Tibial nerve (tissue), 4 donors: ENCODE data around the gene MDFI. TPM values are rescaled to one million over a fixed set of nuclear protein-coding genes. Genes with fewer than 3 reads are reported as not detected.
A peak's percentile ranks its signal among the peaks of the same experiment; 100 is the strongest.

Experiments
- DNase-seq, 2 donors: peaks; one replicate each; pipeline ENCODE4 v3.0.0-alpha.2; 2019; ENCODE audit warnings: low spot score in 2 of 2
- H3K27ac ChIP-seq, 4 donors: fragments of 200-600 bp; sonication (generic) in 3 of 4; one replicate each; pipeline ENCODE4 v1.5.1; 2017 to 2019; ENCODE audit warnings: mild to moderate bottlenecking in 1 of 4
- H3K27me3 ChIP-seq, 2 donors: fragments of 200-600 bp; sonication (generic) in 1 of 2; one replicate each; pipeline versions ENCODE4 v1.5.1 to v1.6.0; 2017 to 2019
- H3K36me3 ChIP-seq, 3 donors: fragments of 200-600 bp; sonication (generic); one replicate each; pipeline ENCODE4 v1.5.1; 2018 to 2019
- H3K4me1 ChIP-seq, 4 donors: fragments of 200-600 bp; sonication (generic) in 3 of 4; one replicate each; pipeline ENCODE4 v1.5.1; 2017 to 2019
- H3K4me3 ChIP-seq, 4 donors: fragments of 200-600 bp; sonication (generic) in 3 of 4; one replicate each; pipeline ENCODE4 v1.5.1; 2017 to 2019; ENCODE audit warnings: mild to moderate bottlenecking in 1 of 4, moderate library complexity in 1 of 4
- H3K9me3 ChIP-seq, 4 donors: fragments of 200-600 bp; sonication (generic) in 3 of 4; one replicate each; pipeline ENCODE4 v1.5.1; 2017 to 2019
- CTCF ChIP-seq, 5 experiments: fragments of 200-600 bp in 3 of 5; fragments of 450-650 bp in 2 of 5; sonication (generic) in 3 of 5; IDR thresholded peaks; one replicate each; pipeline ENCODE4 v1.5.1; 2016 to 2019; ENCODE audit warnings: antibody characterized with exemption in 5 of 5, mild to moderate bottlenecking in 3 of 5, moderate library complexity in 2 of 5
- EP300 ChIP-seq, 2 donors: sonication (generic); formaldehyde crosslinking; IDR thresholded peaks; one replicate each; pipeline ENCODE4 v1.6.1; 2017; ENCODE audit warnings: antibody characterized with exemption in 2 of 2, mild to moderate bottlenecking in 1 of 2
- POLR2A ChIP-seq, 2 donors: fragments of 450-650 bp; IDR thresholded peaks; one replicate each; pipeline ENCODE4 v1.6.1; 2017; ENCODE audit warnings: antibody characterized with exemption in 2 of 2, mild to moderate bottlenecking in 2 of 2, moderate library complexity in 2 of 2
- WGBS, 2 donors: methylation state at CpG; one replicate each; pipeline ENCODE4 v1.1.5; 2018; 5-methylcytosine and 5-hydroxymethylcytosine counted together
- total RNA-seq, 4 donors: library from RNA; depleted of rRNA; stranded (reverse); fragments of >200 nt; gene quantifications; one replicate each; pipeline ENCODE4 v1.1.0, GENCODE V29; 2016

The MDFI gene
- total RNA-seq, 4 donors from 2014 or later = 13.5 to 31.8 (median 20.7) TPM

- peaks cover 0 to 46% (median 9%) of the 10 kb centered on the region in 4 donors for H3K4me1 ChIP-seq
- H3K9me3 ChIP-seq = no peaks in the 10 kb centered on the region
- H3K27ac ChIP-seq = no peak overlapping the region
- no peak overlapping the region for H3K4me3 ChIP-seq
- H3K36me3 ChIP-seq = no peaks in the 10 kb centered on the region
- WGBS, 2 donors = 72 to 76% methylated on average over 3 to 4 of the region's 4 CpGs
- DNase-seq = no peak
- peaks cover 0 to 11% of the 10 kb centered on the region in 2 donors for H3K27me3 ChIP-seq
- no peak for TF ChIP-seq POLR2A (IDR thresholded peaks at IDR 0.05)
- TF ChIP-seq EP300 (IDR thresholded peaks at IDR 0.05) = no peak
- TF ChIP-seq CTCF (IDR thresholded peaks at IDR 0.05) = no peak
These were observed 6.1 kb downstream of the MDFI start for GRCh38 chr6:41644297-41644879.

- no peaks in the 10 kb centered on the region for H3K9me3 ChIP-seq
- H3K27ac ChIP-seq = no peak overlapping the region
- peaks cover 0 to 44% (median 8%) of the 10 kb centered on the region in 4 donors for H3K4me1 ChIP-seq
- H3K27me3 ChIP-seq = peaks cover 0 to 6% of the 10 kb centered on the region in 2 donors
- no peak for TF ChIP-seq EP300 (IDR thresholded peaks at IDR 0.05)
- TF ChIP-seq CTCF (IDR thresholded peaks at IDR 0.05) = no peak
- TF ChIP-seq POLR2A (IDR thresholded peaks at IDR 0.05) = no peak
- H3K4me3 ChIP-seq = no peak overlapping the region
- DNase-seq = no peak
- 77 to 78% methylated on average over 12 of the region's 12 CpGs for WGBS, 2 donors
- H3K36me3 ChIP-seq = no peaks in the 10 kb centered on the region
These were observed 6.8 kb downstream of the MDFI start for GRCh38 chr6:41645007-41645618.

- peaks cover 0 to 2% of the 10 kb centered on the region in 2 donors for H3K27me3 ChIP-seq
- H3K4me1 ChIP-seq = peaks cover 0 to 38% (median 8%) of the 10 kb centered on the region in 4 donors
- DNase-seq = no peak
- H3K4me3 ChIP-seq = no peak overlapping the region
- WGBS, 2 donors = 70 to 72% methylated on average over 14 of the region's 14 CpGs
- H3K27ac ChIP-seq = no peak overlapping the region
- TF ChIP-seq POLR2A (IDR thresholded peaks at IDR 0.05) = no peak
- TF ChIP-seq EP300 (IDR thresholded peaks at IDR 0.05) = no peak
- no peak for TF ChIP-seq CTCF (IDR thresholded peaks at IDR 0.05)
- H3K9me3 ChIP-seq = no peaks in the 10 kb centered on the region
- no peaks in the 10 kb centered on the region for H3K36me3 ChIP-seq
These were observed 7.9 kb downstream of the MDFI start for GRCh38 chr6:41646026-41646795.

GRCh38 chr6:41647061-41647511, 8.8 kb downstream of the MDFI start:
- Histone ChIP-seq H3K27me3 (no peaks in the 10 kb centered on the region), H3K9me3 (no peaks in the 10 kb centered on the region), H3K4me3 (no peak overlapping the region), H3K36me3 (no peaks in the 10 kb centered on the region), H3K27ac (no peak overlapping the region), H3K4me1 (peaks cover 0 to 38% (median 8%) of the 10 kb centered on the region in 4 donors)
- TF ChIP-seq POLR2A (IDR thresholded peaks at IDR 0.05) (no peak), CTCF (IDR thresholded peaks at IDR 0.05) (no peak), EP300 (IDR thresholded peaks at IDR 0.05) (peak in 1 of 2 donors; percentile 27)
- WGBS, 2 donors = 36 to 41% methylated on average over 8 to 9 of the region's 9 CpGs
- DNase-seq = no peak
